HFFc6 (cell line): ENCODE measurements around the gene CITED4. TPM values are rescaled to one million over a fixed set of nuclear protein-coding genes. Genes with fewer than 3 reads are reported as not detected.
A peak's percentile ranks its signal among the peaks of the same experiment; 100 is the strongest.

Experiments used
- DNase-seq: peaks from one replicate; pipeline ENCODE4 v3.0.0-alpha.2; 2018
- H3K27ac Mint-ChIP-seq: 2 replicates; pipeline ENCODE4 v1.8.0; 2020; ENCODE audit warnings: mild to moderate bottlenecking, mixed read lengths
- H3K27me3 Mint-ChIP-seq: 2 replicates; pipeline ENCODE4 v1.8.0; 2021; ENCODE audit warnings: mild to moderate bottlenecking, moderate library complexity, mixed read lengths; ENCODE audit not compliant: insufficient read depth
- H3K36me3 Mint-ChIP-seq: 2 replicates; pipeline ENCODE4 v1.8.0; 2021; ENCODE audit warnings: low read depth, mixed read lengths
- H3K4me1 Mint-ChIP-seq: 2 replicates; pipeline ENCODE4 v1.8.0; 2020; ENCODE audit warnings: low read depth, mixed read lengths
- H3K4me3 Mint-ChIP-seq: 2 replicates; pipeline ENCODE4 v1.8.0; 2020; ENCODE audit warnings: mild to moderate bottlenecking, moderate library complexity, mixed read lengths
- H3K9me3 Mint-ChIP-seq: 2 replicates; pipeline ENCODE4 v1.8.0; 2020; ENCODE audit warnings: mild to moderate bottlenecking, mixed read lengths
- total RNA-seq, 6 experiments: library from RNA; stranded (reverse); fragmentation: NEBNext Ultra II Directional; extraction: Animal tissue kit (Norgen Biotek cat#: 25700); gene quantifications; 2 replicates in 1 of 6; 3 replicates in 5 of 6; pipeline ENCODE4 v1.2.3, GENCODE V29; 2021
- TF ChIP-seq, protein P1 (sequence below): fragments of 200-600 bp; sonication (generic); IDR thresholded peaks from 2 replicates; pipeline ENCODE4 v1.5.0; 2021; ENCODE audit warnings: antibody characterized with exemption, mild to moderate bottlenecking

Gene CITED4
- total RNA-seq, 6 experiments from 2014 or later = 1.7 to 5.3 (median 3.8) TPM

DNA sequence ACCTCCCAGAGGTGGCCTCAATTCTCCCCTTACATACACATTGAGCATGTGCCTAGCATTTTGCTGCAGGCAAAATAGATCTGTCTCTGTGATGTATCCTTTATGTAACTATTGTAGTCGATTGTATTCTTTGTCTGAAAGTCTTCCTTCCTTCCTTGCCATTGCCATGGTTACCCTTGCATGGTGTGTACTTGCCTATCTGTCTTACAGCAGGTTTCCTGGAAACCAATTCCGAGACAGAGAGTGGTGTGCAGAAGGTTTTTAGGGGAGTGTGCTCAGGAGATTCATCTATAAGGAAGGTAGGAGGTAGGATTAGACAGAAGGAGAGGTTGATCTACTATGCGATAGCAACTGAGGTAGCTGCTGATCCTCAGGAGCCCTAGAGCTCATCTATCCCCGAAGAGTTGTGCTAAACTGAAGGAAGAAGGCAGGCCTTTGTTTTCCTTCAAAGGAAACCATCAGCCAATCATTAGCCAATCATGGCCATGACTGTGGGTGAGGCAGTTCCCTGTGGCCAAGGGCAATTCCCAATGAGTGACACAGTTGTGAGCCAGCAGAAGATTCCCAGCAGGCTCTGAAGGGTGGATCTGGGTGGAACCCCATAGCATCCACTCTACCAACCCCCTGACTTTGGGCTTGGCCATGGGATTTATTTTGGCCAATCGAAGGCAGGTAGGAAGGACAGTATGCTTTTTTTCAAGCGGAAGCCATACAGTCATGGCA is 15.0 kb downstream of the CITED4 start:
- Mint-ChIP-seq H3K27me3 (peaks cover 20% of the 10 kb centered on the region), H3K9me3 (peaks cover 9% of the 10 kb centered on the region), H3K4me1 (peaks cover 23% of the 10 kb centered on the region), H3K27ac (no peak overlapping the region), H3K36me3 (peaks cover 7% of the 10 kb centered on the region), H3K4me3 (no peak overlapping the region)
- TF ChIP-seq, protein P1, sequence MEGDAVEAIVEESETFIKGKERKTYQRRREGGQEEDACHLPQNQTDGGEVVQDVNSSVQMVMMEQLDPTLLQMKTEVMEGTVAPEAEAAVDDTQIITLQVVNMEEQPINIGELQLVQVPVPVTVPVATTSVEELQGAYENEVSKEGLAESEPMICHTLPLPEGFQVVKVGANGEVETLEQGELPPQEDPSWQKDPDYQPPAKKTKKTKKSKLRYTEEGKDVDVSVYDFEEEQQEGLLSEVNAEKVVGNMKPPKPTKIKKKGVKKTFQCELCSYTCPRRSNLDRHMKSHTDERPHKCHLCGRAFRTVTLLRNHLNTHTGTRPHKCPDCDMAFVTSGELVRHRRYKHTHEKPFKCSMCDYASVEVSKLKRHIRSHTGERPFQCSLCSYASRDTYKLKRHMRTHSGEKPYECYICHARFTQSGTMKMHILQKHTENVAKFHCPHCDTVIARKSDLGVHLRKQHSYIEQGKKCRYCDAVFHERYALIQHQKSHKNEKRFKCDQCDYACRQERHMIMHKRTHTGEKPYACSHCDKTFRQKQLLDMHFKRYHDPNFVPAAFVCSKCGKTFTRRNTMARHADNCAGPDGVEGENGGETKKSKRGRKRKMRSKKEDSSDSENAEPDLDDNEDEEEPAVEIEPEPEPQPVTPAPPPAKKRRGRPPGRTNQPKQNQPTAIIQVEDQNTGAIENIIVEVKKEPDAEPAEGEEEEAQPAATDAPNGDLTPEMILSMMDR = no peak
- peak; percentile 43 for DNase-seq

DNA sequence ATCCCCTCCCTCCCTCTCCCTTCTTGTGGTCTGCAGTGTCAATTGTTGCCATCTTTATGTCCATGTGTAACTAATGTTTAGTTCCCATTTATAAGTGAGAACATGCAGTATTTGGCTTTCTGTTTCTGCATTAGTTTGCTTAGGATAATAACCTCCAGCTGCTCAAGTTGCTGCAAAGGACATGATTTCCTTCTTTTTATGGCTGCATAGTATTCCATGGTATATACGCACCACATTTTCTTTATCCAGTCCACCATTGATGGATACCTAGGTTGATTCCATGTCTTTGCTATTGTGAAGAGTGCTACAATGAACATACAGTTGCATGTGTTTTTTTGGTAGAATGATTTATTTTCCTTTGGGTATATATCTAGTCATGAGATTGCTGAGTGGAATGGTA is 16.3 kb downstream of the CITED4 start:
- peaks cover 28% of the 10 kb centered on the region; the same call in 1 of the 2 replicates for H3K27me3 Mint-ChIP-seq
- TF ChIP-seq, protein P1 = no peak
- H3K9me3 Mint-ChIP-seq = peaks cover 10% of the 10 kb centered on the region
- H3K4me1 Mint-ChIP-seq = peaks cover 23% of the 10 kb centered on the region
- no peak overlapping the region for H3K27ac Mint-ChIP-seq
- no peak overlapping the region for H3K4me3 Mint-ChIP-seq
- no peak for DNase-seq
- H3K36me3 Mint-ChIP-seq = peaks cover 7% of the 10 kb centered on the region

DNA sequence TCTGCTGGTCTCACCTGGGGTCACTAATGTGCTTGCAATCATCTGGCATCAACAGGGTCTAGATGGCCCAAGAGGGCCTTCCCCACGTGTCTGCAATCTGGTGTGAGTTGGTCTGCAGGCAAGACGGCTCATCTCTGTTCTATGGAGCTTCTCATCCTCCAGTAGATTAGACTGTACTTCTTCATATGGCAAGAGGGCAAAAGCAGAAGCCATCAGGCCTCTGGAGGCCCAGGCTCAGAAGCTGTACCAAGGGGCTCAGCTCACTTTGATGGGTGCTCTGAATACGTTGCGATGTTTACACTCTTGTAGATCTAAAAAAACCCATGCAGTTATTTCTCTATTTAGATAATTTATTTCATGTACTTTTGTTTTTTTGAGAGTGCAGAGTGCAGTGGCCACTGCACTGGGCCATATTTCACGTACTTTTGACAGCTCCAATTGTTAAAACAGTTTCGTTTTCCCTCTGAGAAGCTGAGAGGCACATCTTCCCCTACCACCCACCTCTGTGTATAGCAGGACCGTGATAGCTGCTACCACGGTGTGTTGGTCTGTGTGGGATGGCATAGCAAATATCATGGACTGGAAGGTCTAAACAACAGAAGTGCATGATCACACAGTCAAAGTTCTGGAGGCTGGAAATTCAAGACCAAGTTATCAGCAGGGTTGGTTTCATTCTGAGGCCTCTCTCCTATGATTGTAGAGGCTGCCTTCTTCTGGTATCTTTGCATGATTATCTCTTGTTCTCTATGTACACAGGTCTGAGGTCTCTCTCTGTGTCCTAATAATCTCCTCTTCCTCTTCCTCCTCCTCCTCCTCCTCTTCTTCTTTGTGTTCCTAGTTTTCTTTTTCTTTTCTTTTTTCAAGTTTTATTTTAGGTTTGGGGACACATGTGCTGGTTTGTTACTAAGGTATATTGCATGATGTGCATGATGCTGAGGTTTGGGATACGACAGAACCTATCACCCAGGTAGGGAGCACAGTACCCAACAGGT is 17.0 kb downstream of the CITED4 start:
- H3K27ac Mint-ChIP-seq = no peak overlapping the region
- no peak overlapping the region for H3K4me3 Mint-ChIP-seq
- no peak for DNase-seq
- H3K9me3 Mint-ChIP-seq = peaks cover 10% of the 10 kb centered on the region
- TF ChIP-seq, protein P1 = no peak
- H3K27me3 Mint-ChIP-seq = peaks cover 35% of the 10 kb centered on the region
- peaks cover 7% of the 10 kb centered on the region for H3K36me3 Mint-ChIP-seq
- peaks cover 16% of the 10 kb centered on the region for H3K4me1 Mint-ChIP-seq

- Mint-ChIP-seq H3K9me3 (peaks cover 10% of the 10 kb centered on the region), H3K36me3 (peaks cover 7% of the 10 kb centered on the region)
- no peak for DNase-seq
Observed at GRCh38 chr1:40844079-40844478, 18.1 kb downstream of the CITED4 start.

GRCh38 chr1:40842691-40843090 is 19.5 kb downstream of the CITED4 start:
- peaks cover 9% of the 10 kb centered on the region for H3K4me1 Mint-ChIP-seq
- H3K27me3 Mint-ChIP-seq = peaks cover 41% of the 10 kb centered on the region
- H3K9me3 Mint-ChIP-seq = peaks cover 10% of the 10 kb centered on the region
- peaks cover 7% of the 10 kb centered on the region for H3K36me3 Mint-ChIP-seq
- TF ChIP-seq, protein P1 = no peak
- no peak overlapping the region for H3K4me3 Mint-ChIP-seq
- H3K27ac Mint-ChIP-seq = no peak overlapping the region
- no peak for DNase-seq

More at GRCh38 chr1:40844079-40844478, 18.1 kb downstream of the CITED4 start:
- Mint-ChIP-seq H3K27ac (no peak overlapping the region), H3K4me3 (no peak overlapping the region), H3K4me1 (peaks cover 11% of the 10 kb centered on the region), H3K27me3 (peaks cover 36% of the 10 kb centered on the region)
- TF ChIP-seq, protein P1 = no peak
